Stimulated activated CD8-positive, alpha-beta memory T cell treated with anti-CD3 and anti-CD28 coated beads, Interleukin-4, amount 100 ng/mL, for 1 hour (primary cell): ENCODE results near the gene LTA4H.

Experiments
- DNase-seq, 2 donors: peaks; one replicate each; pipeline ENCODE4 v3.0.0-alpha.2; 2020; ENCODE audit warnings: low read depth in 2 of 2, low spot score in 1 of 2

Gene LTA4H

DNA sequence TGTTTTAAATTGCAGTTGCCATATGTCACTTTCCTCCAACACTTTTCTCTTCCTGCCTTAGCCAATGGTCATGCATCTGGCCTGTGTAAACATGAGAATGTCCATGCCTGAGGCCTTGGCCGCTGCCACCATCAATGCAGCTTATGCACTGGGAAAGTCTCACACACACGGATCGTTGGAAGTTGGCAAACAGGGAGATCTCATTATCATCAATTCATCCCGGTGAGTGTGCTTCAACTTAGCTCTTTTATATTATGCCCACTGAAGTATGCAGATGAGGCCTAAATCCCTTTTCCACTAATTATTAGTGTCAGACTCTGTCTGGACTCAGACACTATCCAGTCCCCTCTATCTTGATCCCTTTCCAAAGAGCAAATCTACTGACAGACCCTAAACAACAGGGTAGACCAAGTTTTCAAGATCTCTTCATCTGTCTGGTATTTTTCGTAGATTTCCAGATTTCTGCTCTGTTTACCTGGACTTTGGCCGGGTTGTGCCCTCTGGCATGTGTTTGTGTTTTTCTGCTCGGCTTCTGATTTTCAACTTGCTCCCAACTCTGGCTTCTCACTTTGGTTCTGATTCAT lies 69.0 kb downstream of the LTA4H start:
- DNase-seq, result no peak

DNA sequence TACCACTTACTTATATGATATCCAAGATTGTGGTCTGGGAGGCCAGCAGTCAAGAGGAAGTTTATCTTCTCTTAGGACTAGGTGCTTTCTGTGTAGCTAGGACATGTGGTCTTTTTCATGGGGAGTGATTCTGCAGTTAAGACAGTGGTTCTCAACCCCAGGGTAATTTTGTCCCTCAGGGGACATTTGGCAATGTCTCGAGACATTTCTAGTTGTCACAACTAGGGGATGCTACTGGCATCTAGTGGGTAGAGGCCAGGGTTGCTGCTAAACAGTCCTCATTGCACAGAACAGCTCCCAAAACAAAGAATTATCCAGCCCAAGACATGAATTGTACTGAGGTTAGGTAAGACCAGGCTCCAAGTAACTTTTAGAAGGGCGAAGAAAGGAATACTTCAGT lies 72.3 kb downstream of the LTA4H start:
- no peak for DNase-seq

- no peak for DNase-seq
Measured at GRCh38 chr12:95962222-95962621, 73.2 kb downstream of the LTA4H start.

- no peak for DNase-seq
Measured at GRCh38 chr12:95960241-95960640, 75.1 kb downstream of the LTA4H start.

DNA sequence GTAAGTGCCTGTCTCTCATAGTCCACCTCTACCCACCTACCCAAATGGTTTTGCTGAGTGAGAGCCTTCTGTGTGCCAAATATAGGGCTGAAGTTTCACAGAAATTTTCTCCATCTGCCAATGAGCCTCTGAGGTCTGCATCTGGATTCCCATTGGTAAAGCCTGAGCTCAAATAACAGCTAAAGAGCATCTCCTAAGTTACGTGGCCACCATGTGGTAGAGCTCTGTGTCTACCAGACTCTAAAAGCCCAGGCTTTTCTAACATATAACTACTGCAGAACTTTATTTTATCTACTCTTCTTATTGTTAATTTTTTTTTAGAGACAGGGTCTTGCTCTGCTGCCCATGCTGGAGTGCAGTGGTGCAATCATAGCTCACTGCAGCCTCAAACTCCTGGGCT lies 76.3 kb downstream of the LTA4H start:
- DNase-seq, result no peak

GRCh38 chr12:95956557-95957145 lies 78.7 kb downstream of the LTA4H start:
- DNase-seq, result no peak

GRCh38 chr12:95955549-95956159 lies 79.7 kb downstream of the LTA4H start:
- DNase-seq, result no peak

DNA sequence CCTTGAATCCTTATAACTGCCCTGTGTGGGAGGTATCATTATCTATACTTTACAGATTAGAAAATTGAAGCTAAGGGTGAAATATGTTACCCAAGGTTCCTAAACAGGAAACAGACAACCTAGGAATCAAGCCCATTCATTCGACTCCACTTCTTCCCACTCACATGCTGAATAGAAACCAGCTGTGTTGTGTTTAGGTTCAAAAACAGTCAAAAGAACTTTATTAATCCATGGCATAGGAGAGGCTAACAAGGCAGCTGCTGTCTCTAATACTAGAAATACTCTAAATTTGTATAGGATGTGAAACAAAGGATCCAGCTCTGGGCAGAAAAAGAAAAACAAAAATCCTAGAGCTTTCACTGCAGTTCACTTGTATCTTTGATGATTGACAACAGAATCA lies 82.4 kb downstream of the LTA4H start:
- no peak for DNase-seq

GRCh38 chr12:95951515-95951914 lies 83.9 kb downstream of the LTA4H start:
- no peak for DNase-seq
